Ovary (tissue), 3 donors: Measurements from ENCODE around the gene ALDH3A2.

Experiments used
- CTCF ChIP-seq, 3 donors: fragments of 450-650 bp in 2 of 3; fragments of 200-600 bp in 1 of 3; IDR thresholded peaks; one replicate each; pipeline versions ENCODE4 v1.5.1 to v1.8.0; 2016 to 2022; ENCODE audit warnings: antibody characterized with exemption in 3 of 3, mild to moderate bottlenecking in 1 of 3
- POLR2A ChIP-seq: fragments of 450-650 bp; IDR thresholded peaks from one replicate; pipeline ENCODE4 v1.6.1; 2017; ENCODE audit warnings: antibody characterized with exemption, mild to moderate bottlenecking, moderate library complexity
- donor health status: DM: no; HTN: no; CAD: no.

- TF ChIP-seq CTCF (IDR thresholded peaks at IDR 0.05) (no peak), POLR2A (no peak)
These were observed 66.2 kb downstream of the ALDH3A2 start for GRCh38 chr17:19714542-19715411.
